Superior temporal gyrus (tissue), 1 donor: ENCODE data around the gene SLC22A4.
A peak's percentile ranks its signal among the peaks of the same experiment; 100 is the strongest.

Experiments
- DNase-seq: peaks from one replicate; pipeline ENCODE4 v3.0.0-alpha.2; 2016; ENCODE audit errors: extremely low spot score

SLC22A4 gene

DNA sequence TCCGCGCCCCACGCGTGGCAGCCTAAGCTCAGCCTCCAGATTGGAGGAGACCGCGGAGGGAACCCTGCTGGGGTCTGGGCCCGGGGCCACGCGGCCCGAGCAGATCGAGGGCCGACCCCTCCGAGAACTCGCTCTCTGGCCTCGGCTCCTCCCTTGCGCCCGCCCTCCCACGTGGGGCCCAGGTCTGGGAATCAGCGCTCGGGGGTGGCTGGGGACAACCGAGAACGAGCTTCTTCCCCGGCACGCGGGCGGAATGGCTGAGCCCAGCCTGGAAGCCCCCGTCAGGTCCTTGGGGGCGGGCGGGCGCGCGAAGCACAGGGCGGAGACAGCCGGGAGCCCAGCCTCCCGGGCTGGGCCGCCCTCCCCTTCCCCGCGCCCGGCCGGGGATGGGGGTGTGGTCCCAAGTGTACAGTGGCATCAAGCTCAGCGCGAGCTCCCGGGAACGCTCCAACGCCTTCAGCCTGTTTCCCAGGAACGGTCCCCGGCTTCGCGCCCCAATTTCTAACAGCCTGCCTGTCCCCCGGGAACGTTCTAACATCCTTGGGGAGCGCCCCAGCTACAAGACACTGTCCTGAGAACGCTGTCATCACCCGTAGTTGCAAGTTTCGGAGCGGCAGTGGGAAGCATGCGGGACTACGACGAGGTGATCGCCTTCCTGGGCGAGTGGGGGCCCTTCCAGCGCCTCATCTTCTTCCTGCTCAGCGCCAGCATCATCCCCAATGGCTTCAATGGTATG lies at the start of gene SLC22A4:
TSS of gene SLC22A4 (plus strand) at position 403 of the 736 bp plus-strand sequence. CDS start at position 626, 223 bp downstream.
- DNase-seq, result no peak

DNA sequence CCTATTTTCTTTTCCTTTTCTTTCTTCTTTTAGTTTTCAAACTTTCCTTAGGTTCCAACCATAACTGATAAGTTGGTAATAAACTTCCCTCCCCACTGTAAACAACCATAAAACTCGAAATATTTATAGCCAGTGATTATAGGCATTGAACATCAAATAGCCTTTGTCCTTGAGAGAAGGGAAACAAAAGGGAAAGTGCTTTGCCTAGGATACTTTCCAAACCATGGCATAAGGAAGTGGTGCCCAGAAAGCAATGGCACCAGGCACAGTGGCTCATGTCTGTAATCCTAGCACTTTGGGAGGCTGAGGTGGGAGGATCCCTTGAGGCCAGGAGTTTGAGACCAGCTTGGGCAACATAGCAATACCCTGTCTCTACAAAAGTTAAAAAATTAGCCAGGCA lies 48.6 kb upstream of the SLC22A4 start:
- DNase-seq, result no peak

DNA sequence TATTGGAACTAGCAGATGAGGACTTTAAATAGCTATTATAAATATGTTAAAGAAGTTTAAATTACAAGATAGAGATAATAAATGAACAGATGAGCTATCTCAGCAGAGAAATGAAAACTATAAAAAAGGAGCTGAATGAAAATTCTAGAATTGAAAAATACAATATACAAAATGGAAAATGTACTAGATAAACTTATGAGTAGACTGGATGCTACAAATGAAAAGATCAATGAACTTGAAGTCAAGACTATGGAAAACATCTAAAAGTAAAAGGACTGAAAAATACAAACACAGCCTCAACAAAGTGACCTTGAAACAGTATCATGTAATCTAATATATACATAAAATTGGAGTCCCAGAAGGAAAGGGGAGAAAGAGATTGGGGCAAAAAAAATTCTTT lies 47.4 kb upstream of the SLC22A4 start:
- no peak for DNase-seq

DNA sequence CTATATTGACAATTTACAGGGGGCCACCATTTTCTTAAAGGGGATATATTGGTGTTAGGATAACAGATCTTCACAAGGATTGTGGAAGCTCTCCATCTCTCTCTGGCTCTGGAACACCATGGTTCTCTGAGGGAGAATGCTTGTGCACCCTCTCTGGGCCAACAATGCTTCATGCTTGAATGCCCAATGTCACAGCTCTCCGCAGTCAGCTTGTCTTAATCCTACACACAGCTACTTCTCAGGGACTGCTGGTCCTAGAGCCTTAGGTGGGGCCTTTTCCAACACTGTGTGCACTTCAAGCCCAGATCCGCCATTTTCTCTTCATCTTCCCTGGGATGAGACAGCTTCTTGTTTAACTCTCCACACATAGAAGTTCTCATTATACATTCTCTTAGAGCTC lies 43.6 kb upstream of the SLC22A4 start:
- DNase-seq, result no peak

DNA sequence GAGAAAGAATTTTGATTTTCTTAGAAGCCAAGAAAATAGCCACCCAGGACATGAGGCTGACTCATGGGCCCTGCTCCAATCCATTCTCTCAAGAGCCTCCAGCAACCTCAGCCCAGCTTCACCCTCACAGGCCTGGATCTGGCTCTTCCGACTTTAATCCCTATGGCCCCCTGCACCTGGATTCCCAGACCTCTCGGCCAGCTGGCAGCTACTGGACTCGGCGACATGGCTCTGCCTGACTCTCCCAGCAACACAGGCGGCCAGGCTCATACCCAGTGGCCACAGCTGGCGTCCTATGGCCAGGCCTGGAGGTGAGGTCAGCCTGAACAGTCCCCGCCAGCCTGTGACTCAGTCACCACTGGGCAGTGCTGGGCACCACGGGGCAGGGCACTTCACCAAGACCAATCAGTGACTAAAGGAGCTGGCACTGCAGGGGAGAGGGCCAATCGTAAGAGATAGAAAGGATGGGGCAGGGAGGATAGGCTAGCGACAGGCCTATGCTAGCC lies 42.9 kb upstream of the SLC22A4 start:
- DNase-seq, result peak; percentile 53

DNA sequence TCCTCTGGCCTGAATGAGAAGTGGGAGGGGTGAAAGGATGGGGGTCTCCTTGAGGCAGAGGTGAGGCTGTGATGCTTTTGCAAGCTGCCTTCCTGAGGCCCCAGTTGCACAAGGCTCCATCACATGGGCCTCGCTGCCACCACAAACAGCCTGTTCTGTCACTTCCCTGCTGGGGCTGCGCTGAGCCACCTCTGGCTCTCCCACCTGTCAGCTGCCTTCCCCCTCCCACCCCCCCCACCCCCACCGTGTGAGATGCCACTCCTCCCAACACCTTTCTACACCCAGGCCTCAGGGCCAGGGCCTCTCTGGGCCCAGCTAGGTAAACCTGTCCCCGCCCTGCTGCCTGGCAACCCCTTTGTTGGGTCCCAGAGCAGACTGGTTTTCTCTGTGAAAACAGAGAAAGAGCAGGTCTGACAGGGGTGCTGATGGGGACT lies 41.2 kb upstream of the SLC22A4 start:
- no peak for DNase-seq

DNA sequence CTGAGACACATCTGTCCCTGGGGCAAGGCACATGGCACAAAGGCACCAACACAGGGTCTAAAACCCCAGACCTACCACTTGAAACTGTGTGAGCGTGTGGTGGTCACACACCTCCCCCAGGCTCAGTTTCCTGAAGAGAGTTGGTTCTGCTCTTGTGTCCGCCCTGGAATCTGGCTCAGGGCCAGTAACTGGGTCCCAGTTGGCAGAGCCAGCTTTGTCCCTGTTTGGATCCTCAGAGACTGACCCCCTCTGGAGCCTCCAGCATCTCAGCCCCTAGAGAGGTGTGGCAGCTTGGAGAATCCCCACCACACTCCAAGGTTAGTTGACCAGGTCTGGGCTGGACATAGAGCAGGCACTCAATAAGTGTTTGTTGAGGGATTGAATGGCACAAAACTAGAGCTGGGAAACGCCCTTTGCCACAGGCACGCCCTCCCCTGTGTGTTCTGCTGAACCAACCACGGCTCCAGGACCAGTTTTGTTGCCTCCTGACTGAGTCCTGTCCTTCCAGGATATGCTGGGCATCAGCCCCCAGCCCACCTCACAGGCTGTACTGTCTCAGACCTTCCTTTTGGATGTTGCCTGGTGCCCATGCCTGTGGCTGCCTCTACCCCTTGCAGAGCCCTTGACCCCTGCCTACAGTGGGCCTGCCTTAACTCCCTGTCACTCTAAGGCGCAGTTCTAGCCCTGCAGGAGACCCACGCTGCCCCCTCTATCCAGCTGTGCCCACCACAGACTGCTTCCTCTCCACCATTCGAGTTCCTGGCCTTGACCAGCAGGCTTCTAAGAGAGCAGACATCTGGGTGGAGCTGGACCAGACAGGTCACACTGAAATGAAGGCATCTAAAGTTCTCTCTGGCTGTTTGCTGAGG lies 40.5 kb upstream of the SLC22A4 start:
- DNase-seq, result no peak

DNA sequence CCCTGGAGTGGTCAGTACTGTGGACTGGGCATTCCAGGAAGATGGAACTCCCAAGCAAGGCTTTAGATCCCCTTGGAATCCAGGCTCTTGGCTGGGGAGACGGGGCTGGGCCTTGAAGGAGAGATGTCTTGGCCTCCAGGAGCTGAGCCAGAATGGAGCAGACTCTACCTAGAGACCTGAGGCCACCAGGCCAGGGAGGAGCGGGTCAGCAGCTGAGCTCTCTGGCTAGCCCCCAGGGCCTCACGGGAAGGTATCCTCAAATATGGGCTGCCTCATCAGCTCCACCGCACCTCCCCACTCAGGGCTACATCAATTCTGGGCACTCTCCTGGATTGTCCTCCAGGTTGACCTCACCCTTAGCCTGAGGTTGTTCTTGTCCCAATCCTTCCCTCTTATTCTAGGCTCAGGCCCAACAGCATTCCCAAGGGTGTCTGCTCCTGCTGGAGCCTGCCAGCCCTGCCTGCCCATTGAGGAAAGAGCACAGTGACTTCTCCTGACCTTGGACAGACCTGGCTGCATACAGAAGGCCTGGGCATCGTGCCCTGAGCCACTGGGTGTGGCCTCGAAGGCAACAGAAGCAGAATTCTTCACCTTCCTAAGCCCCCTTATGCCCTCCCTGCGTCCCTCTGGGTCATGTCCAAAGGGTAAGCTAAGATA lies 39.7 kb upstream of the SLC22A4 start:
- DNase-seq, result no peak

DNA sequence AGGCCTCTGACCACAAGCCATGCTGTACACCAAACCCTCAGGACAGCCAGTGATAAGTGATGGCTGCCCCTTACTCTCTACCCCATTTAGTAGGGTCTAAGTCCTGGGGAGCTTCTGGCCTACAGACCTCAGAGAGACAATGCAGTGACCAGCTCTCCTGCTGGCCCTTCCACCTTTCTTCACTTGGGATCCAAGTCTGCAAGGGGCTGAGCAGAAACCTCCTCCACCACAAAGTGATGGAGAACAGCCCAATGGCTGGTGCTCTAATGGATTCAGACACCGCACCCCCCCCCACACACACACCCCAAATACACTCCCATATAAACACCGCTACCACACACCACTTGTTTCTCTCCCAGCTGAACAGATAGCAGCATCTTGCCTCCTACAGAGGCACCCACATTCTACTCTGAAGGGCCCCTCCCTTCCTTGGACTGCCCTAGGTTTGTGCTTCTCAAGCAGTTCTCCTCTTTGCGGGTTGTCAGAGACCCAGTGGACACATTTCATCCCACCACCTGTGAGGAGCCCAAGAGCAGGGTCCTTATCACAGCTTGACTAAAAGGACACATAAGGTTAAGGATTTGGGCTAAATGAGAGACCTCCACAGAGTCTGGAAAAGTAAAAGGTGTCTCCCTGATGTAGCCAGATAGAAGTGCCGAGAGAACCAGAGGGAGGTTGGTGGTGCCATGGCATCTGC lies 38.0 kb upstream of the SLC22A4 start:
- DNase-seq, result no peak

DNA sequence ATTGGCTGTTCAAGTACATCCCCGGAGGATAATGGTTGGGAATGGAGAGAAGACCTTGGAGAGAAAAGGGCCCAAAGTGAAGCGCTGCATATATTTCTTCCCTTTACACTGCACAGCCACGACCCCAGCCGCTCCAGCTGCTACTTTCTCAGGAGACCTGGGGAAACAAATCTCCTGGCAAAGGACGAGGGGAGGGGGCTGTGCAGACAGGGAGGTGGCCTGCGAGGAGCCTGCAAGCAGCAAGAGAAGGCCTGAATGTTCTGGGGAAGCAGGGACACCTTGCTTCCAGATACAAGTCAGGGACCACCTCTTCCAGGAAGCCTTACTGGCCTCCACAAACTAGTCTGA lies 37.4 kb upstream of the SLC22A4 start:
- no peak for DNase-seq

DNA sequence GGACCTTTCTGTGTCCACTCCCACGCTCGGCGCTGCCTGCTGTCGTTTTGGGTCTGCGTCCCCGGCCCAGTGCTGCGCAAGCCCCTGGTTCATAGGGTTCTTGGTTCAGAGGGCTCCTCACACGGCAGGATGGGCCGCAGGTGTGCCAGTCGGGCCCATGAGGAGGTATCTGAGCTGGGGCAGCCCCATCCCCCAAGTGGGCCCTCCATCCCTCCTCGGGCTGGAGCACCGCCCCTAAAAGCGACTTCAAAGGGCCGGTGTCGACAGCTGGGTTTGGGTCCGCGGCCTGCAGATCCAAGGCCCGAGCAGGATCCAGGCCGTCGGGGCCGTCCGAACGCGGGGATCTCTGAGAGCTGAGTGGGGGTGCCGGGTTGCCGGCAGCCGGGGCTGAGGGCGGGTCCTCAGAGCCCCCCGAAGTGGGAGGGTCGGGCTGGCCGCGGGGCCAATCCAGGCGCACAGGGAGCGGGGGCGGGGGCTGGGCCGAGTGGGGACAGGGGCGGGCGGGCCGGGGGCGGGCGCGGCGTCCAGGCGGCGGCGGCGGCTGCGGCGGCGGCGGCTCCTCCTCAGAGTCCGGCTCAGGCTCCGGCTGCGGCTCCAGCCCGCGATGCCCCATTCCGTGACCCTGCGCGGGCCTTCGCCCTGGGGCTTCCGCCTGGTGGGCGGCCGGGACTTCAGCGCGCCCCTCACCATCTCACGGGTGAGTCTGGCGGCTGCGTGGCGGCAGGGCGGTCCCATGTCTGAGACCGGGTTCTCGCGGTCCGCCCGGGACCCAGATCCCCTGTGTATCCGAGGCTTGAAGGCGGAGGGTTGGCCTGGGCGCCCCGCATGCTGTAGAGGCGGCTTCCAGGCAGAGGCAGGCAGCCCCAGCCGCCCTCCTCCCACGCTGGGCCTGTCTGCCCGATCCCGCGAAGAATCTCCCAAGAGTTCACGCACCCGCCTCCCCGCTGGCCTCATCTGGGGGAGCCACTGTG lies 36.8 kb upstream of the SLC22A4 start, which contains the start of gene PDLIM4:
TSS of gene PDLIM4 (plus strand) at position 566 of the 971 bp plus-strand sequence. CDS start at position 605, 39 bp downstream.
- DNase-seq, result no peak

DNA sequence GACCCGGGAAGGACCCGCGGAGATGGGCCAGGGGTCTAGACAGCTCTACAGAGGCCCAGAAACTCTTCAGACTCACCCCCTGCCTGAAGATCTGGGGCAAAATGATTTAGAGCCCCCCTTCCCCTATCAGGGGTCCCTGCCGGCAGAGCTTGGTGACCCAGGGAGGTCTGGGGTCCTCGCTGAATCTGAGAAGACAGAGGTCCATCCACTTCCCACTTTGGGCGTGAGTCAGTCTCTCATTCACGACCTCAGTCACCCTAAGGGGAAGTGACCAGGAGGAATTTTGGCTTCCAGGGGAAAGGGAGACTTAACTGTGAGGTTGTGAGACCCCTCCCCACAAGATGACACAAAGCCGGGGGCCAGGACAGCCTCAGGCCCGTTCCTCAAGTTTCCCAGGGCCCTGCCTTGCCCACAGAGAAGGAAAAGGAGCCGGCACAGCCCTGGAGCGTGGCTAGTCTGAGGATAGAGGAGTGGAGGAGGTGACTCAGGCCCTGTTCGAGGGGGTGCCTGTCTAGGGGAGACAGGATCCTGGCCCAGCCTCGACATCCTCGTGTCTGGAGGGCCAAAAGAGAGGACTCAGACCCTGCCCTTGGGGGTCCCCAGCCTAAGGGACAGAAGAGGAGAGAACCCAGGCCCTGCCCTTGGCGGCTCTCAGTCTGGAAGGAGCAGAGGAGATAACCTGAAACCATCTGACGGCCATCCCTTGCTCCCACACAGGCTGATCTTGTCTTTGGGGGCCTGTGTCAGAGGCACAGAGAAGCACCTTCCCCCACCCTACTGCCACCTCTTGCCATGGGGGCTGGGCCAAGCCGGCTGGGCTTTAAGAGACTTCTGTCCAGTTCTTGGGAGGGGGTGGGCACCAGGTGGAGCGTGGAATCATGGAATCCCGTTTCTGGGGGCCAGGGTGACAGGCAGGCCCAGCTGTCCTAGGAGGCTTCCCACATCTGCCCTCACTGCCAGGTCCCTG lies 35.8 kb upstream of the SLC22A4 start:
- DNase-seq, result no peak

DNA sequence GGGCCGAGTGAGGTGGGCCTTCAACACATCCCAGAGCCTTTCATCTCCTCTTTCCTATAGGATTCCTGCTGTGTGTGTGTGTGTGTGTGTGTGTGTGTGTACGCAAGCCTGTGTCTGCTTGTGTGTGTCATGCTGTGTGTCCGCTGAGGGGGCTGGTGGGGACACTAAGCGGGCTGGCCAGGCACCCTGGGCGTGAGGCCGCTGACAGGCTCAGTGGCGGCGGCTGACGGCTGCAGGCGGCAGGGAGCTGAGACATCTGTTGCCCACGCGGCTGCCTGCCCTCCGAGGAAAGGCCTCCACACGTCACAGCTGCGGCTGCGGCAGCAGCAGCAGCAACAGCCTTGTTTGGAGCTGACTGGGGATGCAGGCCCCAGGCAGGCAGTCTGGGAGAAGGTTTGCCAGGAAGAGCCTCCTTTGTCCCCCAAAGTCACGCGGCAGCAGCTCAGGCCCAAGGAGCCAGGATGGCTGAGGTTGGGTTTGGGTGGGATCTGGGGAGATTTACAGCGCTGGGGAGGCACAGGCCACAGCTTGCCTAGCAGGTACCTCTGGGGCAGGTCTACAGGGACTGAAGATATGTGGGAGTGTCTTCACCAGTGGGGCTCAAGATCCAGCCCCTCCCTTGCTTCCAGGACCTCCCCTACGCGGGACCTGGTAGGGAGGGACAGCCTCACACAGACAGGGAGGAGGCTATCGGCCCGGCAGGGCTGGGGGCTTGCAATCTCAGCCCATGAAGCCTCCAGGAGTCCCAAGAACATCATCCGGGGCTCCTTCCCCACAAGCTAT lies 34.9 kb upstream of the SLC22A4 start:
- DNase-seq, result peak; percentile 33

DNA sequence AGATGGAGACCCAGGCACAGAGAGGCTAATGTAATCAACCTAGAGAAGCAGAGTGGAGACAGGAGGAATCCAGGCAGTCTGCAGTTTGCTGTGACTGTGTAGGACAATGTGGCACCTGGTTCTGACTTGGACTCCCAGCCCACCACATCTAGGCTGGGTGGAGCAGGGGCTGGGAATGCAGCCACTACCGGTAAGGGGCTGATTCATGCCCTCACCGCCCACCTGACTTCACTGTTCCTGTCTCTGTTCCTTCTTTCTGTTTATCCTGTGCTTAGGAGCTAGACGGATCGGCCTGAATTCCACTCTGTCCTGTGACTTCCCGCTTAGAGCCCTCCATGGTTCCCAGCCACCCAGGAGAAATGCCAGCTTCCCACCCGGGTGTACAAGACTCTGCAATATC lies 34.1 kb upstream of the SLC22A4 start:
- no peak for DNase-seq

DNA sequence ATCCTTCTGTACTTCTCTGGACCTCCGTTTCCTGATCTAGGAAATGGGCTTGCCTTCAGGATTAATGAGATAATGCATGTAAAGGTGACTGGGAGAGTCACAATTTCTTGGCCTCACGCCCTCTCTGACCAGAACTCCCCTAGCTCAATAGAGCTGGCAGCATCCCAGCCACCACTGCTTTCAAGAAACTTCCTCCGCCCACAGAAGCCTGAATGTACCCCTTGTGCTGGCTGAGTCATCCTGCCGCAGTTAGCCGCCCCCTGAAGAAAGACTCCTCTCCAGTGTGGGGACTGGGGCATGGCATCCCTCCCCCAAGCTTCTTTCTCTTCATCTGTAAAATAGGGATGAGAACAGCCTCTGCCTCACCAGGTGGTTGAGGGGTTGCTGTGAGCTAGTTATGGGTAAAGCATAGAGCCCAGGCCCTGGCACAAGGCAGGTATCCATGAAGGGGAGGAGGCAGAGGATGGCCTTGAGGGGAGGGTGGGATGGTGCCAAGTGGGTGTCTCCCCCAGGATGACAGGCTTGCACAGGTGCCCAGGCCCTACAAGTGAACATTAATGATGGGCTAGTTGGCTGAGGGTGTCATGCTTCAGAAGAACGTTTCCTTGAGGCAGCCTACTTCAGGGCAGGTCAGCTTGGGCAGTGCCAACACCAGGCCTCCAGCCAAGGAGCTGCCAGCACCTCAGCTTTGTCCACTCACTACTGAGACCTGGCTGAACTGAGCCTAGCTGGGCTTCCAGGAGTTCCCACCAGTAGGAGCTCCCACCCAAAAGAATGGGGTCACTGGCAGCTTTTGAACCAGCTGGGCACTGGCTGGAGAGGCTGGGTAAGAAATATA lies 33.3 kb upstream of the SLC22A4 start:
- peak; percentile 60 for DNase-seq

DNA sequence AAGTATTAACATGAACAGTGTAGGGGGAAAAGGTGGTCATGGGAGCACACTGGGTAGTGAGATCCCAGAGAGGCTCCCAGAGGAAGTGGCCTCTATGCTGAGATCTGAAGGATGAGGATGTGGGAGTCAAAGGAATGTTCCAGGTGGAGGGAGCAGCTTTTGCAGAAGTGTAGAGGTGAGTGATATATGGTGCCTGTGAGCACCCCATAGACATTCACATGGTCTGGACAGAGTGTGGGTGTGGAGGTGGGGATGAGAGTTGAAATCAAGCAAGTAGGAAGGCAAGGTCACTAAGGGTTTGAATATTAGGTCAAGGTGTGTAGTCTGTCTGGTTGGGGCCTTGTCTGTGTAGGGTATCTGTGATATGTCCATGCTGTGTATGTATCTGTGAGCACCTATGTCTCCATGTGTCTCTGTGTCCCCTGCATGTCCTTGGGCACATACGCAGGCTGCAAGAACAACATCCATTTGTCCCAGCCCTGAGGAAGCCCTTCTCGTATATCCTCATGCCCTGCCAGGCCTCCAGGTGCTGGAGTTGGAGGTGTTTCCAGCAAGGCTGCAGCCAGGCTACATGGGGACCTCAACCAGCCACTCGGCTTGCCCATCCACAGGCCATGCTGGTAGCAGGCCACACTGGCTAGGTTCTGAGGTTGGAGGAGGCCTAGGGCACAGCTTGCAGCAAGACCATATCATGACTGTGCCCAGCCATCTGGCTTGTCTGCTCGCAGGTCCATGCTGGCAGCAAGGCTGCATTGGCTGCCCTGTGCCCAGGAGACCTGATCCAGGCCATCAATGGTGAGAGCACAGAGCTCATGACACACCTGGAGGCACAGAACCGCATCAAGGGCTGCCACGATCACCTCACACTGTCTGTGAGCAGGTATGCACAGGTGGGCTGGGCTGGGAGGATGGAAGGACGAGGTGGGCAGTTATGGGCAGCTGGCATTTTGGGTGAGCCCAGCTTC lies 32.0 kb upstream of the SLC22A4 start:
- DNase-seq, result no peak
